HT1080 (cell line): ENCODE data around the gene TMEM121B. TPM values are rescaled to one million over a fixed set of nuclear protein-coding genes. Genes with fewer than 3 reads are reported as not detected.
"Not testable (repeated sequence)": the region's sequence is repeated elsewhere in the genome, so short reads cannot be mapped to it uniquely, and the experiment has no call there.

Experiments used
- DNase-seq: peaks from one replicate; pipeline ENCODE4 v3.0.0-alpha.2; 2015; ENCODE audit warnings: low read depth
- polyA plus RNA-seq, 2 experiments: library from polyadenylated mRNA; depleted of rRNA; stranded (reverse); fragments of >200 nt; gene quantifications; 2 replicates each; pipeline ENCODE4 v1.2.3, GENCODE V29; 2015
- total RNA-seq: library from RNA; depleted of rRNA; stranded (reverse); fragments of >200 nt; shearing (Covaris generic); gene quantifications from 2 replicates; pipeline ENCODE4 v1.2.3, GENCODE V29; 2014; rRNA removed

The TMEM121B gene
- 0.10 TPM in 1 of 2 replicates, not detected in the other for total RNA-seq
- 0.10 and 0.19 TPM in 2 replicates for polyA plus RNA-seq (2015; cell fraction: cytosol; rRNA removed)
- 0.28 and 0.53 TPM in 2 replicates for polyA plus RNA-seq (2015; cell fraction: nucleus; rRNA removed)

GRCh38 chr22:17121233-17122195 is at the start of gene TMEM121B:
Gene TMEM121B, minus strand, starts transcription at chr22:17121360. Its CDS starts 233 bp downstream, at chr22:17121127.
- DNase-seq: peak; percentile 17

- no peak for DNase-seq
These were observed 46.3 kb upstream of the TMEM121B start for GRCh38 chr22:17167486-17167885.

- DNase-seq: no peak
These were observed 43.3 kb upstream of the TMEM121B start for GRCh38 chr22:17164392-17165024.

GRCh38 chr22:17162731-17163130 is 41.6 kb upstream of the TMEM121B start:
- DNase-seq: no peak

GRCh38 chr22:17161991-17162390 is 40.8 kb upstream of the TMEM121B start:
- no peak for DNase-seq

- DNase-seq: peak; percentile 11
These were observed 38.4 kb upstream of the TMEM121B start for GRCh38 chr22:17159504-17159951.

GRCh38 chr22:17158568-17159503 is 37.7 kb upstream of the TMEM121B start, which contains the start of gene HDHD5:
Gene HDHD5, minus strand, starts transcription at chr22:17159277. Its CDS starts 26 bp downstream, at chr22:17159251.
- peak; percentile 79 for DNase-seq

GRCh38 chr22:17158176-17158567 is 37.0 kb upstream of the TMEM121B start:
- DNase-seq: no peak

GRCh38 chr22:17157714-17158113 is 36.6 kb upstream of the TMEM121B start:
- DNase-seq: no peak

- no peak for DNase-seq
These were observed 34.8 kb upstream of the TMEM121B start for GRCh38 chr22:17155941-17156340.

- DNase-seq: no peak
These were observed 31.8 kb upstream of the TMEM121B start for GRCh38 chr22:17152971-17153370.

GRCh38 chr22:17152340-17152739 is 31.2 kb upstream of the TMEM121B start:
- no peak for DNase-seq

GRCh38 chr22:17149076-17149815 is 28.1 kb upstream of the TMEM121B start:
- no peak for DNase-seq

GRCh38 chr22:17147458-17147857 is 26.3 kb upstream of the TMEM121B start:
- DNase-seq: not testable (repeated sequence)

- DNase-seq: no peak
These were observed 24.0 kb upstream of the TMEM121B start for GRCh38 chr22:17145021-17145680.

GRCh38 chr22:17143826-17144225 is 22.7 kb upstream of the TMEM121B start:
- no peak for DNase-seq

GRCh38 chr22:17143101-17143500 is 21.9 kb upstream of the TMEM121B start:
- no peak for DNase-seq

- DNase-seq: no peak
These were observed 19.9 kb upstream of the TMEM121B start for GRCh38 chr22:17140826-17141766.
